Astrocyte of the cerebellum (primary cell): ENCODE measurements around the gene NOBOX.
"Not testable (repeated sequence)": the region's sequence is repeated elsewhere in the genome, so short reads cannot be mapped to it uniquely, and the experiment has no call there.

Experiments
- DNase-seq: peaks from one replicate; pipeline ENCODE4 v3.0.0-alpha.2; 2011; ENCODE audit warnings: low read depth
- H3K4me3 ChIP-seq: 2 replicates; pipeline ENCODE4 v1.5.1; 2011; ENCODE audit warnings: mild to moderate bottlenecking, low read depth, low read length, moderate library complexity
- CTCF ChIP-seq: IDR thresholded peaks from 2 replicates; pipeline ENCODE4 v1.5.1; 2012; ENCODE audit warnings: low read length, low read depth, moderate library complexity, mild to moderate bottlenecking; ENCODE audit errors: missing control alignments
- in situ Hi-C: cut with HindIII; loops from 2 replicates; pipeline ENCODE4 v1.10.0; 2017; ENCODE audit warnings: low sequenced_read_pairs

Gene NOBOX

GRCh38 chr7:144436500-144436899 is 33.0 kb upstream of the NOBOX start:
- TF ChIP-seq CTCF, result no peak
- H3K4me3 ChIP-seq, result no peak overlapping the region
- DNase-seq, result no peak
- in situ Hi-C loops, result no loop called here

- H3K4me3 ChIP-seq, result no peak overlapping the region
- no peak for DNase-seq
- in situ Hi-C loops, result no loop called here
- TF ChIP-seq CTCF, result no peak
These were observed 24.9 kb upstream of the NOBOX start for GRCh38 chr7:144428431-144428830.

DNA sequence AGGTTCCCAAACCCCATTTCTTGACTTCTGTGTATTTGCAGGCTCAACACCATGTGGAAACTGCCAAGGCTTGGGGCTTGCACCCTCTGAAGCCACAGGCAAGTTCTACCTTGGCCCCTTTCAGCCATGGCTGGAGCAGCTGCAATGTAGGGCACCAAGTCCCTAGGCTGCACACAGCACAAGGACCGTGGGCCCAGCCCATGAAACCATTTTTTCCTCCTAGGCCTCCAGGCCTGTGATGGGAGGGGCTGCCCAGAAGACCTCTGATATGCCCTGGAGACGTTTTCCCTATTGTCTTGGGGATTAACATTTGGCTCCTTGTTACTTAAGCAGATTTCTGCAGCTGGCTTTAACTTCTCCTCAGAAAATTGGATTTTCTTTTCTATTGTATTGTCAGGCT is 24.0 kb upstream of the NOBOX start:
- H3K4me3 ChIP-seq, in situ Hi-C loops, DNase-seq: not testable (repeated sequence)

DNA sequence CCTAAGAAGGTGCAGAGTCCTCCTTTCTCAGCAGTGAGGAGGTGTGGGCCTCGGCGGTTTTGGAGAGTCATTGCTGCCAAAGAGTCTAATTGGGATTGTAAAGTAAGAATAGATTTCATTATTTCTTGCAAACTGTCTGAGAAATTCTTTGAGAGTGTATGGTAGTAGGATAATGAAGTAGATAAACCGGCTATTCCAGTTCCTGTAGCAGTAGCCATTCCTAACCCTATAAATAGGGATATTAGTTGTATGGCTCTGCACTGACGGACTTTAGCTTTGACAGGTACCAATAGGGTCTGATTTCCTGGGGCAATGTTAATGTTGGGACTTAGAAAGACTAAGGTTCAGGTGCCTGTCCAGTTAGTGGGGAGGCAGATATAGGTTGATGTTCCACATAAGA is 15.4 kb upstream of the NOBOX start:
- H3K4me3 ChIP-seq, DNase-seq, in situ Hi-C loops: not testable (repeated sequence)

DNA sequence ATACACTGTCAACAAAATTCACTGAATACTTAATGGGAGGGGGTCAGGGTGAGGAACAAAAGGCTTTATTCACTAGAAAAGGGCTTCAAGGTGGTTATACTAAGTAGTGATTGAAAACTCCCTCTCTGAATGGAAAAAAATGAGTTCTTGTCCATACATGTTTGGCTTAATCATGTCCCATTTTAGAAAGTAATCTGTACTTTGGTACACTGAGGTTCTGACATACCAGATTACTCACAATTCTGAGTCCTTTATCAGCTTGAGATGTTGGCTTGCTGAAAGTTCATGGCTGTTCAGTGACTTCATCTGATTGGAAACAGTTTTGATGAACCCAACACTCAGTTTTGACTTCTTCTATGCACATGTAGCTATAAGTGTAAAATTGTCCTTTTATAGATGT is 12.8 kb upstream of the NOBOX start:
- no peak for TF ChIP-seq CTCF
- DNase-seq, result no peak
- no peak overlapping the region for H3K4me3 ChIP-seq
- in situ Hi-C loops, result no loop called here

GRCh38 chr7:144415858-144416257 is 12.4 kb upstream of the NOBOX start:
- in situ Hi-C loops, result no loop called here
- no peak for DNase-seq
- no peak overlapping the region for H3K4me3 ChIP-seq
- TF ChIP-seq CTCF, result no peak

DNA sequence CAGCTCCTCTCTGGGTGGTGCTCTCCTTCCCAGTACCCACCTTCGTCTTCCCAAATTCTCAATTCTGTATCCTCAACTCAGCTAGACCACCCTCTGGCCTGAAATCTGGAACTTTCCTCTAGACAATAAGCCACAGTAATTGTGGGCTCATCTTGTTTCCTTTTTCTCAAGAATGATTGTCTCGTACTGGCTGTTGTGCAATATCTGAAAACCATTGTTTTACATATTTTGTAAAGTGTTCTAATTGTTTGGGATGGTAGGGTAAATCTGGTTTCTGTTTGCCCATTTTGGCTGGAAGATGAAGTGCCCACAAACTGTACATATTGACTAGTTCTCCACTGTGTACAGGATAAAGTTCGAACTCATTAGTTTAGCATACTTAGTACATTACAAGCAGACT is 11.3 kb upstream of the NOBOX start:
- no peak overlapping the region for H3K4me3 ChIP-seq
- in situ Hi-C loops, result no loop called here
- no peak for DNase-seq
- no peak for TF ChIP-seq CTCF

- in situ Hi-C loops, result no loop called here
- no peak for TF ChIP-seq CTCF
- no peak for DNase-seq
- H3K4me3 ChIP-seq, result no peak overlapping the region
These were observed 6.9 kb upstream of the NOBOX start for GRCh38 chr7:144410441-144410840.
